Ectodermal cell (in vitro differentiated cells): ENCODE results near the gene PRPF19.
A peak's percentile ranks its signal among the peaks of the same experiment; 100 is the strongest.

Experiments
- H3K27ac ChIP-seq: 2 replicates; pipeline ENCODE4 v1.7.0; 2013; ENCODE audit warnings: mild to moderate bottlenecking, low read depth, low read length; ENCODE audit not compliant: insufficient read depth, poor library complexity, severe bottlenecking
- H3K27me3 ChIP-seq: 2 replicates; pipeline ENCODE4 v1.7.0; 2013; ENCODE audit warnings: mild to moderate bottlenecking, low read length; ENCODE audit not compliant: insufficient read depth, control insufficient read depth, poor library complexity, severe bottlenecking
- H3K36me3 ChIP-seq: one replicate; pipeline ENCODE4 v1.7.0; 2013; ENCODE audit warnings: low read length; ENCODE audit not compliant: control insufficient read depth, insufficient read depth
- H3K4me1 ChIP-seq: one replicate; pipeline ENCODE4 v1.7.0; 2013; ENCODE audit warnings: low read length; ENCODE audit not compliant: control insufficient read depth, insufficient read depth
- H3K4me3 ChIP-seq: 2 replicates; pipeline ENCODE4 v1.7.0; 2013; ENCODE audit warnings: low read depth, low read length, control low read depth; ENCODE audit not compliant: insufficient read depth
- H3K9me3 ChIP-seq: 2 replicates; pipeline ENCODE4 v1.7.0; 2013; ENCODE audit warnings: mild to moderate bottlenecking, low read length, moderate library complexity; ENCODE audit not compliant: control insufficient read depth
- WGBS, 2 experiments: methylation state at CpG; one replicate each; pipeline ENCODE4 v1.1.7; 2013; ENCODE audit warnings: missing lambda C conversion rate in 2 of 2; 5-methylcytosine and 5-hydroxymethylcytosine counted together

PRPF19 gene

GRCh38 chr11:60948250-60948649, 41.9 kb upstream of the PRPF19 start:
- WGBS, 2 experiments = 56 to 70% methylated on average over 5 of the region's 5 CpGs
- peaks cover 34% of the 10 kb centered on the region for H3K27me3 ChIP-seq

GRCh38 chr11:60947700-60948099, 41.3 kb upstream of the PRPF19 start:
- H3K27ac ChIP-seq = peak overlapping the region; percentile 78
- H3K4me1 ChIP-seq = peaks cover 20% of the 10 kb centered on the region
- 11 to 38% methylated on average over 1 to 2 of the region's 2 CpGs for WGBS, 2 experiments
- H3K36me3 ChIP-seq = no peaks in the 10 kb centered on the region
- peaks cover 29% of the 10 kb centered on the region for H3K27me3 ChIP-seq
- H3K4me3 ChIP-seq = no peak overlapping the region
- no peaks in the 10 kb centered on the region for H3K9me3 ChIP-seq

More at GRCh38 chr11:60948250-60948649, 41.9 kb upstream of the PRPF19 start:
- no peaks in the 10 kb centered on the region for H3K36me3 ChIP-seq
- no peaks in the 10 kb centered on the region for H3K9me3 ChIP-seq
- H3K27ac ChIP-seq = peak overlapping the region; percentile 78
- H3K4me3 ChIP-seq = no peak overlapping the region
- peaks cover 20% of the 10 kb centered on the region for H3K4me1 ChIP-seq

DNA sequence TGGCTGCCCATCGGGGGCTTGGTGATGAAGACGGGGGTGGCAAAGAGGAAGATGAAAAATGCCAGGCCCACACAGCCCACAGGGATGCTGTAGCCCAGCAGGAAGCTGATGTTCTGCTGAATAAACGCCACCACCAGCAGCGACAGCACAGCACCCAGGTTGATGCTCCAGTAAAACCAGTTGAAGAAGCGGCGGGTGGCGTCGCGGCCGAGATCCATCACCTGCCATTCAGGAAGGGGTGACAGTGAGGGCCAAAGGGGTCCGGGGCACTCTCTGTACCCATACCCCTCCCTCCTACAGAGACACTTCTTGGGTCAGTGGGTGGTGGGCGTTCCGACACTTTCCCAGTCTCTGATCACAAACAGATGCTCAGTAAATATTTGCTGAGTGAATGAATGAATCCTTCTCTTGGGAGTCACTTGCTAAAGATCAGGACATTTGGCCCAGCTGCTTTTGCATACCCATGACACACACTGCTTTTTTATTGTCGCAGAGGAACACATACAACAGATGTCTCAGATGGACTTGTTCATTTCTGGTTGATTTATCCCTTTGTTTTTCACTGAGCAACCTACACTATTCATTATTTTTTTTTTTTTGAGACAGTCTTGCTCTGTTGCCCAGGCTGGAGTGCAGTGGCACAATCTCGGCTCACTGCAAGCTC, 40.3 kb upstream of the PRPF19 start:
- no peaks in the 10 kb centered on the region for H3K9me3 ChIP-seq
- peaks cover 20% of the 10 kb centered on the region for H3K27me3 ChIP-seq
- H3K36me3 ChIP-seq = no peaks in the 10 kb centered on the region
- 87 to 88% methylated on average over 15 of the region's 15 CpGs for WGBS, 2 experiments
- H3K4me3 ChIP-seq = no peak overlapping the region
- H3K27ac ChIP-seq = no peak overlapping the region
- H3K4me1 ChIP-seq = peaks cover 10% of the 10 kb centered on the region

DNA sequence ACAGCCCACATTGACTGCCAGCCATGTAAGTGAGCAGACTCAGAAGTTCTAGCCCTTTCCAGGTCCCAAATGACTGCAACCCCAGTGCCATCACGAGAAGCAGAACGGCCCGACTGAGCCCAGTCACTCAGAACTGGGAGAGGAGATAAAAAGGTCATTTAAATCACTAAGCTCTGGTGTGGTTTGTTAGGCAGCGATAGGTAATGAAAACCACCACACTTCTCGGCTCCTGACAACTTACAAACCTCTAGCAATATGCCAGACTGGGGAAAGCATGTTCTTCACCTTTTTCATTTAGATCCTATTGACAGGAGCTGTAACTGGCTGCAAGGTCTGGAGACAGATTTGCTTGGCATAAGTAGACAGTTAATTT, 38.9 kb upstream of the PRPF19 start:
- Histone ChIP-seq H3K4me1 (peaks cover 7% of the 10 kb centered on the region), H3K27ac (no peak overlapping the region), H3K4me3 (no peak overlapping the region), H3K36me3 (no peaks in the 10 kb centered on the region), H3K27me3 (peaks cover 5% of the 10 kb centered on the region), H3K9me3 (no peaks in the 10 kb centered on the region)
- WGBS, 2 experiments = 95 to 99% methylated on average over 5 of the region's 5 CpGs

- Histone ChIP-seq H3K27me3 (no peaks in the 10 kb centered on the region), H3K27ac (no peak overlapping the region), H3K4me3 (no peak overlapping the region), H3K4me1 (peaks cover 7% of the 10 kb centered on the region), H3K9me3 (no peaks in the 10 kb centered on the region), H3K36me3 (no peaks in the 10 kb centered on the region)
- WGBS, 2 experiments = 88 to 91% methylated on average over 11 of the region's 11 CpGs
Measured at GRCh38 chr11:60944490-60945294, 38.3 kb upstream of the PRPF19 start.

DNA sequence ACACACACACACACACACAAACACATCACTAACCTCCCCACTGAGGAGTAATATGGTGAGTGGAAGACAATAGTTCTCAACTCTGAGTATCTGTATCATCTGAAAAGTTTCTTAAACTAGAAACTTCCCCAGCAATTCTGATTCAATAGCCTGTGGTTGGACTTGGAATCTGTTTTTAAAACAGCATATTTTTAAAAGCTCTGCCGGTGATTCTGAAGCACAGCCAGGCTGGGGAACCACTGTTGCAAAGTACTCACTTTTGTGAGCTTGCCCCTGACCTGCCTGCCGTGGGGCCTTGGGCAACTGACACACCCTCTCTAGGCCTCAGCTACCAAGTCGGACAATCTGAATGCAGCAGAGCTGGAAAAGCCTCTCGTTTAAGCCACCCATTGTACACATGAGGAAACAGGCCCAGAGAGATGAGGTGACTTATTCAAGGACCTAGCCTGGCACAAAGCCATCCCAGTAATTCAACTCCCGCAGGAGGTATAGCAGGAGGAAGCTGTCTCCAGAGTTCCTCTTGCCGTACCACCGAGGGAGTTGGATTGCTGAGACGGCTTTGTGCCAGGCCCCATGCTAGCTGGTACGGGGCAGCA, 36.7 kb upstream of the PRPF19 start:
- no peaks in the 10 kb centered on the region for H3K36me3 ChIP-seq
- H3K27me3 ChIP-seq = no peaks in the 10 kb centered on the region
- 89 to 93% methylated on average over 9 of the region's 9 CpGs for WGBS, 2 experiments
- H3K4me3 ChIP-seq = no peak overlapping the region
- H3K27ac ChIP-seq = no peak overlapping the region
- no peaks in the 10 kb centered on the region for H3K9me3 ChIP-seq
- peaks cover 7% of the 10 kb centered on the region for H3K4me1 ChIP-seq

DNA sequence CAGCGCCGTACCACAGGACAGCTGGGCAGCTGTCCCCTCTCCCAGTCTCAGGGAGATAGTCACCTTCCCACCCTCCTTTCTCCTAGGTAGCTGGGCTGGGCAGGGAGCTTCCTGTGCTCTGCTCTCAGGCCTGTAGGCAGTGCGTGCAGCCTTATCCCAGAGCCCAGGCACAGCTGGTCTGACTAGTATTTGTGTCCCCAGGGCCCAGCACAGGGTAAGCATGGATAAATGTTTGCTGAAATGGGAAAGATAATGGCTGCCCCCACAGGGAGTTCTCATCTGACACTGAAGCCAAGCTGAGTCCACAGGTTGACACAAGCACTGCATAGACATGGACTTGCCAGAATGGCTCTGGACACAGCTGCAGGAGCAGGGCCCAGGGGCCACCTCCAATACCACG, 35.8 kb upstream of the PRPF19 start:
- WGBS, 2 experiments = 83 to 86% methylated on average over 4 of the region's 4 CpGs
- no peaks in the 10 kb centered on the region for H3K27me3 ChIP-seq
- no peaks in the 10 kb centered on the region for H3K36me3 ChIP-seq
- H3K4me1 ChIP-seq = peaks cover under 1% of the 10 kb centered on the region
- H3K4me3 ChIP-seq = no peak overlapping the region
- no peaks in the 10 kb centered on the region for H3K9me3 ChIP-seq
- no peak overlapping the region for H3K27ac ChIP-seq

DNA sequence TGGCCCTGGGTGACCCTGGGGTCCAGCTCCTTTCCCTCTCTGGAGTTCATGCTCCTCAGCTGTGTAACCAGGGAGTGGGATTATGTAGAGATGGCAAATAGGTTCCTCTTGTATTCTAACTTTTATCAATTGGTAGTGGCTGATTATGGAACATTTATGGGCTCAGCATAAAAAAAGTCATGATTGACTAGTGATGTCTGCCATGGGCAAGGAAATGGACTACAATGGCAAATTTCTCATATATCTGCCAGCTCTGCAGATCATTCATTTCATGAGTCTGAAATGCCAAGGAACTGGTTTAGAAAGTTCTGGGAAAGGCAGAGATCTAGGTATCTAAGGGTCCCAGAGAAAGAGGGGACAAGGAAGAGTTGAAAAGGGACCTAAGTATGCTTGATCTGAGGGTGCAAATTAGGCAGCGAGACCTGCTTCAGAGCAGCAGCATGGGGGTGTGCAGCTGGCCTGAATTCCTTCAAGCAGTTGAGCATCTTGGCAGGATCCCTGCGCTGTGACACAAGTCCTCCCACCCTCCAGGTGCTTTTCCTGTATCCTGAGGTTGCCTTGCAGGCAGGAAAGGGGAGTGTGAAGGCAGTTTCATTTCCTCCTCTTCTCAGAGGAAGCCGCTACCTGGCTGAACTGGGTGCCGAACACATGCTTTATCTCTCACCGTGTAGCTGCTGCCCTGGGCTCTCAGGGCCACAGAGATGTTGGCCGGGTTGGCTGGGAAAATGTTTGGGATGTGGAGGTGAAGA, 35.2 kb upstream of the PRPF19 start:
- Histone ChIP-seq H3K9me3 (no peaks in the 10 kb centered on the region), H3K27me3 (no peaks in the 10 kb centered on the region), H3K27ac (no peak overlapping the region), H3K4me1 (no peaks in the 10 kb centered on the region), H3K4me3 (no peak overlapping the region), H3K36me3 (no peaks in the 10 kb centered on the region)
- WGBS, 2 experiments = 90 to 93% methylated on average over 6 of the region's 6 CpGs

DNA sequence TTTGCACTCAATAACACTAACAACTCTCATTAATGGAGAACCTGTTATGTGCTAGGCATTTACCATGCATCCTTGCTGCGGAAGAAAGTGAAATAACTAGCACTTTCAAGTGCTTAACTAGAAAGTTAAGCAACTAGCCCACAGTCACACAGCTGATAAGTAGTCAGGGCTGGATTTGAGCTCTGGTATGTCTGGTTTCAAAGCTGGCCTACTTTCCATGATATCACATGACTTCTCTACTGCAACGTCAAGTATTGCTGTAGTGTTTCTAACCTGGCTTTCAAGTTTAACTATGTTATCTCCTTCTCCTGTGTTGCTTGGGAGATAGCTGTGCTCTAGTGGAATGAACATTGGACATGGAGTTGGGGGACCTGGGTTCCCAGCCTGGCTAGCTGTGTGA, 33.5 kb upstream of the PRPF19 start:
- no peaks in the 10 kb centered on the region for H3K27me3 ChIP-seq
- no peaks in the 10 kb centered on the region for H3K9me3 ChIP-seq
- no peak overlapping the region for H3K27ac ChIP-seq
- H3K4me3 ChIP-seq = no peak overlapping the region
- WGBS, 2 experiments = 89 to 97% methylated on average over 2 of the region's 2 CpGs
- H3K36me3 ChIP-seq = no peaks in the 10 kb centered on the region
- H3K4me1 ChIP-seq = no peaks in the 10 kb centered on the region

DNA sequence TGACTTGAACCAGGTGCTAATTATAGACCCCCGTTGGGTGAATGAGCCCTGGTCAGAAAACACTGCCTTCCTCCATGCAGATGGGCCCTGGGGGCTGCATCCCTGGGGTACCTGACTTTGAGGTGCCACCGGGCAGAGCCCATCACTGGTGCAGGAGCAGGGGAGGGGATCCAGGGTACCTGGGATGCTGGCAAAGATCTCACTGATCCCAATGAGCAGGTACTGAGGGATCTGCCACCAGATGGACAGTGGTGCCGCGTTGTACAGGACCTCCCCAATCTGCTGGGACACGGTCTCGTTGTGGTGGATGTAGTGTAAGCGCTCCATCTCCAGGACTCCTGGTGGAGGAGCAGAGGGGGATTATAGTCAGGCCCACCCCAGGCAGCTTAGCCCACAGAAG, 32.9 kb upstream of the PRPF19 start:
- 94% methylated on average over 7 of the region's 7 CpGs for WGBS, 2 experiments
- no peaks in the 10 kb centered on the region for H3K9me3 ChIP-seq
- no peaks in the 10 kb centered on the region for H3K27me3 ChIP-seq
- no peak overlapping the region for H3K27ac ChIP-seq
- no peaks in the 10 kb centered on the region for H3K4me1 ChIP-seq
- H3K4me3 ChIP-seq = no peak overlapping the region
- no peaks in the 10 kb centered on the region for H3K36me3 ChIP-seq
